ENCODE measurements around the gene IGFBP4.

Gene IGFBP4

GRCh38 chr17:40506786-40507185 lies 63.5 kb downstream of the IGFBP4 start:
- no peak overlapping the region for H3K4me3 ChIP-seq (ENCODE audit: low read depth, low read length)
- TF ChIP-seq CTCF (IDR thresholded peaks at IDR 0.05; ENCODE audit: borderline replicate concordance, insufficient read depth, low read depth, low read length), result no peak
